ENCODE results near the gene CPEB2. TPM values are rescaled to one million over a fixed set of nuclear protein-coding genes. Genes with fewer than 3 reads are reported as not detected.

Gene CPEB2
- total and polyA plus RNA-seq, 9 of the 15 experiments (the other 6 are each of a cell fraction or from before 2014, with no cell fraction given) = 0.39 to 3.0 (median 1.4) TPM

GRCh38 chr4:15002659-15003400 is 549 bp downstream of the CPEB2 start (continued):
- no peak for TF ChIP-seq ZNF699 (CRISPR knock-in tag; IDR thresholded peaks at IDR 0.05; ENCODE audit: insufficient replicate concordance)
- TF ChIP-seq, protein P1, sequence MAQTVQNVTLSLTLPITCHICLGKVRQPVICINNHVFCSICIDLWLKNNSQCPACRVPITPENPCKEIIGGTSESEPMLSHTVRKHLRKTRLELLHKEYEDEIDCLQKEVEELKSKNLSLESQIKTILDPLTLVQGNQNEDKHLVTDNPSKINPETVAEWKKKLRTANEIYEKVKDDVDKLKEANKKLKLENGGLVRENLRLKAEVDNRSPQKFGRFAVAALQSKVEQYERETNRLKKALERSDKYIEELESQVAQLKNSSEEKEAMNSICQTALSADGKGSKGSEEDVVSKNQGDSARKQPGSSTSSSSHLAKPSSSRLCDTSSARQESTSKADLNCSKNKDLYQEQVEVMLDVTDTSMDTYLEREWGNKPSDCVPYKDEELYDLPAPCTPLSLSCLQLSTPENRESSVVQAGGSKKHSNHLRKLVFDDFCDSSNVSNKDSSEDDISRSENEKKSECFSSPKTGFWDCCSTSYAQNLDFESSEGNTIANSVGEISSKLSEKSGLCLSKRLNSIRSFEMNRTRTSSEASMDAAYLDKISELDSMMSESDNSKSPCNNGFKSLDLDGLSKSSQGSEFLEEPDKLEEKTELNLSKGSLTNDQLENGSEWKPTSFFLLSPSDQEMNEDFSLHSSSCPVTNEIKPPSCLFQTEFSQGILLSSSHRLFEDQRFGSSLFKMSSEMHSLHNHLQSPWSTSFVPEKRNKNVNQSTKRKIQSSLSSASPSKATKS (CRISPR knock-in tag; IDR thresholded peaks at IDR 0.05) = no peak
- TF ChIP-seq CEBPB (tag; IDR thresholded peaks at IDR 0.05) = no peak
- TF ChIP-seq, protein P2, sequence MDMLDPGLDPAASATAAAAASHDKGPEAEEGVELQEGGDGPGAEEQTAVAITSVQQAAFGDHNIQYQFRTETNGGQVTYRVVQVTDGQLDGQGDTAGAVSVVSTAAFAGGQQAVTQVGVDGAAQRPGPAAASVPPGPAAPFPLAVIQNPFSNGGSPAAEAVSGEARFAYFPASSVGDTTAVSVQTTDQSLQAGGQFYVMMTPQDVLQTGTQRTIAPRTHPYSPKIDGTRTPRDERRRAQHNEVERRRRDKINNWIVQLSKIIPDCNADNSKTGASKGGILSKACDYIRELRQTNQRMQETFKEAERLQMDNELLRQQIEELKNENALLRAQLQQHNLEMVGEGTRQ (CRISPR knock-in tag; IDR thresholded peaks at IDR 0.05) = no peak
- no peak for TF ChIP-seq NFE2L1 (tag; IDR thresholded peaks at IDR 0.05; ENCODE audit: borderline replicate concordance, low read depth)
- TF ChIP-seq, protein P3, sequence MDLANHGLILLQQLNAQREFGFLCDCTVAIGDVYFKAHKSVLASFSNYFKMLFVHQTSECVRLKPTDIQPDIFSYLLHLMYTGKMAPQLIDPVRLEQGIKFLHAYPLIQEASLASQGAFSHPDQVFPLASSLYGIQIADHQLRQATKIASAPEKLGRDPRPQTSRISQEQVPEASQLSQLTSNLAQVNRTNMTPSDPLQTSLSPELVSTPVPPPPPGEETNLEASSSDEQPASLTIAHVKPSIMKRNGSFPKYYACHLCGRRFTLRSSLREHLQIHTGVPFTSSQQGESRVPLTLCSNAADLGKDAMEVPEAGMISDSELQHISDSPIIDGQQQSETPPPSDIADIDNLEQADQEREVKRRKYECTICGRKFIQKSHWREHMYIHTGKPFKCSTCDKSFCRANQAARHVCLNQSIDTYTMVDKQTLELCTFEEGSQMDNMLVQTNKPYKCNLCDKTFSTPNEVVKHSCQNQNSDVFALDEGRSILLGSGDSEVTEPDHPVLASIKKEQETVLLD (IDR thresholded peaks at IDR 0.05) = no peak
- TF ChIP-seq KLF1 (tag; IDR thresholded peaks at IDR 0.05) = no peak
- TF ChIP-seq, protein P4, sequence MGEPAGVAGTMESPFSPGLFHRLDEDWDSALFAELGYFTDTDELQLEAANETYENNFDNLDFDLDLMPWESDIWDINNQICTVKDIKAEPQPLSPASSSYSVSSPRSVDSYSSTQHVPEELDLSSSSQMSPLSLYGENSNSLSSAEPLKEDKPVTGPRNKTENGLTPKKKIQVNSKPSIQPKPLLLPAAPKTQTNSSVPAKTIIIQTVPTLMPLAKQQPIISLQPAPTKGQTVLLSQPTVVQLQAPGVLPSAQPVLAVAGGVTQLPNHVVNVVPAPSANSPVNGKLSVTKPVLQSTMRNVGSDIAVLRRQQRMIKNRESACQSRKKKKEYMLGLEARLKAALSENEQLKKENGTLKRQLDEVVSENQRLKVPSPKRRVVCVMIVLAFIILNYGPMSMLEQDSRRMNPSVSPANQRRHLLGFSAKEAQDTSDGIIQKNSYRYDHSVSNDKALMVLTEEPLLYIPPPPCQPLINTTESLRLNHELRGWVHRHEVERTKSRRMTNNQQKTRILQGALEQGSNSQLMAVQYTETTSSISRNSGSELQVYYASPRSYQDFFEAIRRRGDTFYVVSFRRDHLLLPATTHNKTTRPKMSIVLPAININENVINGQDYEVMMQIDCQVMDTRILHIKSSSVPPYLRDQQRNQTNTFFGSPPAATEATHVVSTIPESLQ (CRISPR knock-in tag; IDR thresholded peaks at IDR 0.05) = no peak
- TF ChIP-seq ZNF77 (CRISPR knock-in tag; IDR thresholded peaks at IDR 0.05) = no peak
- no peak for TF ChIP-seq FOXM1 (IDR thresholded peaks at IDR 0.05; ENCODE audit: low read depth)
- TF ChIP-seq FOXM1 (CRISPR knock-in tag; IDR thresholded peaks at IDR 0.05; ENCODE audit: low read depth) = no peak
- no peak for TF ChIP-seq ZNF274 (IDR thresholded peaks at IDR 0.05; ENCODE audit: borderline replicate concordance, low read depth, low read length)
